Endothelial cell (in vitro differentiated cells): ENCODE results near the gene TFIP11. TPM values are rescaled to one million over a fixed set of nuclear protein-coding genes. Genes with fewer than 3 reads are reported as not detected.

Experiments used
- DNase-seq: peaks from one replicate; pipeline ENCODE4 v3.0.0; 2021; ENCODE audit warnings: low spot score
- H3K27ac Mint-ChIP-seq: one replicate; pipeline ENCODE4 v1.8.0; 2021; ENCODE audit warnings: mixed read lengths, inconsistent platforms; ENCODE audit not compliant: unreplicated experiment
- H3K27me3 Mint-ChIP-seq: one replicate; pipeline ENCODE4 v1.8.0; 2021; ENCODE audit warnings: mild to moderate bottlenecking, moderate library complexity, mixed read lengths, inconsistent platforms; ENCODE audit not compliant: unreplicated experiment
- H3K36me3 Mint-ChIP-seq: one replicate; pipeline ENCODE4 v1.8.0; 2021; ENCODE audit warnings: mild to moderate bottlenecking, low read depth, mixed read lengths, inconsistent platforms; ENCODE audit not compliant: unreplicated experiment
- H3K4me1 Mint-ChIP-seq: one replicate; pipeline ENCODE4 v1.8.0; 2021; ENCODE audit warnings: mild to moderate bottlenecking, mixed read lengths, inconsistent platforms; ENCODE audit not compliant: unreplicated experiment
- H3K4me3 Mint-ChIP-seq: one replicate; pipeline ENCODE4 v1.8.0; 2021; ENCODE audit warnings: mild to moderate bottlenecking, mixed read lengths, inconsistent platforms; ENCODE audit not compliant: unreplicated experiment
- H3K9me3 Mint-ChIP-seq: one replicate; pipeline ENCODE4 v1.8.0; 2021; ENCODE audit warnings: mixed read lengths, inconsistent platforms; ENCODE audit not compliant: unreplicated experiment
- total RNA-seq: library from RNA; stranded (reverse); fragmentation: NEBNext Ultra II Directional; extraction: Animal tissue kit (Norgen Biotek cat#: 25700); gene quantifications from one replicate; pipeline ENCODE4 v1.2.1, GENCODE V29; 2021; ENCODE audit not compliant: unreplicated experiment
- TF ChIP-seq, protein P1 (sequence below): fragments of 200-600 bp; sonication (generic); IDR thresholded peaks from one replicate; pipeline ENCODE4 v1.5.0; 2021; ENCODE audit warnings: antibody characterized with exemption; ENCODE audit not compliant: unreplicated experiment

The TFIP11 gene
- total RNA-seq, 1 donor from 2014 or later: 38.6 TPM

DNA sequence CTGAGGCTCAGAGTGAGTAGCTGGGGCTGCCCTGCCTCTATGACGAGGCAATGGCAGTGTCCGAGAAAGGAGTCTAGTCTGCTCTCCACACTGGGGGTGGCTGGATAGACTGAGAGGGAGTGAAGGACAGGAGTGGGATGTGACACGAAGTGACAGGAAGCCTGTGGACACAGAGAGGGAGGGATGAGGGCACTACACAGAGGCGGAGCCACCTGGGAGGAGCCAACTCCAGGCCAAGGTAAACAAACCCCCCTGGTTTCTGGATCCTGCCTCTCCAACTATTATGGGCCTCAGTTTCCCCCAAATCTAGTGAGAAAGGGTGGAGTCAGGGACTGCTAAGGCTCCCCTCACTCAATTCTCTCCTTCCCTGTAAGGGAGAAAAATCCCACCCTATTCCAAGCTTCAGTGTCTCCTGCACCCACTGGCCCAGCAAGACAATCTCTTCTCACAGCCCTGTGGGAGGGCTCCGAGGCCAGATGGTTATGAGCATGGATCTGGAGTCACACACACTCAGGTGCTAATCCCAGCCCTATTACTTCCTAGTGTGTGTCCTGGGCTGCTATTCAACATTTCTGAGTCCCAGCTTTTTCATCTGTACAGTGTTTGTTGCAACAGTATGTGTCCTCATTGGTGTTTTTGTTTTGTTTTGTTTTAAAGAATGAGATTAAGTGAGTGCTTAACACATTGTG, 58.3 kb downstream of the TFIP11 start:
- Mint-ChIP-seq H3K27ac (no peak overlapping the region), H3K27me3 (peaks cover 4% of the 10 kb centered on the region), H3K9me3 (no peaks in the 10 kb centered on the region), H3K4me1 (no peaks in the 10 kb centered on the region), H3K4me3 (no peak overlapping the region), H3K36me3 (peaks cover 25% of the 10 kb centered on the region)
- TF ChIP-seq, protein P1, sequence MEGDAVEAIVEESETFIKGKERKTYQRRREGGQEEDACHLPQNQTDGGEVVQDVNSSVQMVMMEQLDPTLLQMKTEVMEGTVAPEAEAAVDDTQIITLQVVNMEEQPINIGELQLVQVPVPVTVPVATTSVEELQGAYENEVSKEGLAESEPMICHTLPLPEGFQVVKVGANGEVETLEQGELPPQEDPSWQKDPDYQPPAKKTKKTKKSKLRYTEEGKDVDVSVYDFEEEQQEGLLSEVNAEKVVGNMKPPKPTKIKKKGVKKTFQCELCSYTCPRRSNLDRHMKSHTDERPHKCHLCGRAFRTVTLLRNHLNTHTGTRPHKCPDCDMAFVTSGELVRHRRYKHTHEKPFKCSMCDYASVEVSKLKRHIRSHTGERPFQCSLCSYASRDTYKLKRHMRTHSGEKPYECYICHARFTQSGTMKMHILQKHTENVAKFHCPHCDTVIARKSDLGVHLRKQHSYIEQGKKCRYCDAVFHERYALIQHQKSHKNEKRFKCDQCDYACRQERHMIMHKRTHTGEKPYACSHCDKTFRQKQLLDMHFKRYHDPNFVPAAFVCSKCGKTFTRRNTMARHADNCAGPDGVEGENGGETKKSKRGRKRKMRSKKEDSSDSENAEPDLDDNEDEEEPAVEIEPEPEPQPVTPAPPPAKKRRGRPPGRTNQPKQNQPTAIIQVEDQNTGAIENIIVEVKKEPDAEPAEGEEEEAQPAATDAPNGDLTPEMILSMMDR: no peak
- DNase-seq: no peak

DNA sequence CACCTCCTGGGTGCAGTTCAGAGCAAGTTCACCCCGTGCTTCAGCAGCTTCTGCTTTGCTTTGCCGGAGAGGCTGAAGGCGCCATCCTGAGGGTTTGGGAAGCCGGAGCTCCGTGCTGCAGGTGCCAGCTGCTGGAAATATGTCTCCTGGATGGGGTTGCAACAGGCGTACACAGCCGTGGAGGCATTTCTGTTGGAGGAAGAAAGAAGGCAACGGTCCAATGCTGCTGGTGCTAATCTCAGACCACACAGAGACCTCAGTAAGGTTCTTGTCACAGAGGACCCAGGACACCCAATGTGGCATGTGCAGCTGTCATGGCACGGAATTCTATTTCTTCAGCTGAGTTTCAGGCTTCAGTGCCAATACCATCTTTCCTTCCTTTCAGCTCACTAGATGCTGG, 59.1 kb downstream of the TFIP11 start:
- no peak for DNase-seq
- H3K36me3 Mint-ChIP-seq: peaks cover 25% of the 10 kb centered on the region
- TF ChIP-seq, protein P1: no peak
- no peak overlapping the region for H3K4me3 Mint-ChIP-seq
- peaks cover 3% of the 10 kb centered on the region for H3K27me3 Mint-ChIP-seq
- H3K9me3 Mint-ChIP-seq: no peaks in the 10 kb centered on the region
- H3K27ac Mint-ChIP-seq: no peak overlapping the region
- H3K4me1 Mint-ChIP-seq: no peaks in the 10 kb centered on the region

GRCh38 chr22:26452236-26453016, 59.8 kb downstream of the TFIP11 start:
- Mint-ChIP-seq H3K9me3 (no peaks in the 10 kb centered on the region), H3K4me3 (no peak overlapping the region), H3K4me1 (no peaks in the 10 kb centered on the region), H3K27me3 (peaks cover 3% of the 10 kb centered on the region), H3K36me3 (peaks cover 27% of the 10 kb centered on the region), H3K27ac (no peak overlapping the region)
- no peak for DNase-seq
- TF ChIP-seq, protein P1: no peak

- Mint-ChIP-seq H3K36me3 (peaks cover 27% of the 10 kb centered on the region), H3K4me1 (no peaks in the 10 kb centered on the region), H3K4me3 (no peak overlapping the region), H3K9me3 (no peaks in the 10 kb centered on the region), H3K27ac (no peak overlapping the region), H3K27me3 (peaks cover 5% of the 10 kb centered on the region)
- DNase-seq: no peak
- TF ChIP-seq, protein P1: no peak
Observed at GRCh38 chr22:26450453-26451185, 61.7 kb downstream of the TFIP11 start.
